SU-DHL-6 (cell line): Measurements from ENCODE around the gene ATE1.

Source experiments
- H2AFZ ChIP-seq: fragments of 200-600 bp; sonication (generic); 2 replicates; pipeline ENCODE4 v1.6.1; 2014; ENCODE audit warnings: low read depth, mild to moderate bottlenecking, moderate library complexity, mixed read lengths, antibody characterized with exemption, low read length; ENCODE audit not compliant: severe bottlenecking
- H3F3A ChIP-seq: fragments of 200-600 bp; shearing (Covaris generic); 2 replicates; pipeline ENCODE4 v1.6.0; 2016; ENCODE audit warnings: antibody characterized with exemption, mild to moderate bottlenecking; ENCODE audit not compliant: insufficient read depth
- H3K27ac ChIP-seq: fragments of 200-600 bp; sonication (generic); 2 replicates; pipeline ENCODE4 v1.5.1; 2016; ENCODE audit warnings: low read depth, mild to moderate bottlenecking, low read length, moderate library complexity, mixed read lengths
- H3K27me3 ChIP-seq: fragments of 200-600 bp; sonication (generic), shearing (Covaris generic); 2 replicates; pipeline ENCODE4 v1.6.0; 2014; ENCODE audit warnings: mild to moderate bottlenecking, low read length
- H3K36me3 ChIP-seq: fragments of 200-600 bp; sonication (generic); 2 replicates; pipeline ENCODE4 v1.6.1; 2014; ENCODE audit warnings: mild to moderate bottlenecking, low read length, mixed read lengths
- H3K4me2 ChIP-seq: fragments of 300-600, 200-600 bp; shearing (Covaris generic), sonication (generic); 2 replicates; pipeline ENCODE4 v1.6.0; 2014; ENCODE audit warnings: low read length, low read depth, mild to moderate bottlenecking; ENCODE audit not compliant: poor library complexity, severe bottlenecking
- H3K4me3 ChIP-seq: fragments of 200-600 bp; sonication (generic); 2 replicates; pipeline ENCODE4 v1.5.1; 2014; ENCODE audit warnings: antibody characterized with exemption, low read length, mild to moderate bottlenecking, mixed read lengths; ENCODE audit not compliant: insufficient read depth, poor library complexity, severe bottlenecking
- H3K79me2 ChIP-seq: fragments of 200-600 bp; sonication (generic); 2 replicates; pipeline ENCODE4 v1.6.1; 2014; ENCODE audit warnings: mild to moderate bottlenecking, low read length, moderate library complexity; ENCODE audit not compliant: insufficient read depth
- H3K9ac ChIP-seq: fragments of 200-600 bp; sonication (generic); 2 replicates; pipeline ENCODE4 v1.7.0; 2014; ENCODE audit warnings: mild to moderate bottlenecking, low read length
- H3K9me2 ChIP-seq: fragments of 200-600 bp; sonication (generic); replicated peaks from 2 replicates; pipeline ENCODE4 v1.6.1; 2014; ENCODE audit warnings: low read length; ENCODE audit not compliant: insufficient read depth
- H3K9me3 ChIP-seq: fragments of 200-600 bp; sonication (generic); 2 replicates; pipeline ENCODE4 v1.6.1; 2014; ENCODE audit warnings: low read length, mixed read lengths; ENCODE audit not compliant: insufficient read depth
- H4K20me1 ChIP-seq: fragments of 200-600 bp; sonication (generic); 2 replicates; pipeline ENCODE4 v1.6.1; 2014; ENCODE audit warnings: low read depth, mild to moderate bottlenecking, antibody characterized with exemption, low read length, moderate library complexity, mixed read lengths
- EZH2phosphoT487 ChIP-seq: fragments of 200-600 bp; sonication (generic), shearing (Covaris generic); conservative IDR thresholded peaks from 2 replicates; pipeline ENCODE4 v1.6.1; 2018; ENCODE audit warnings: mild to moderate bottlenecking, antibody characterized with exemption, low read length, moderate library complexity, mixed read lengths
- TF ChIP-seq, protein P1 (sequence below): fragments of 200-600 bp; sonication (generic); IDR thresholded peaks from one replicate; pipeline ENCODE4 v1.5.1; 2017; ENCODE audit warnings: antibody characterized with exemption, mild to moderate bottlenecking, low read length, moderate library complexity; ENCODE audit not compliant: insufficient read depth, poor library complexity, severe bottlenecking

ATE1 gene

DNA sequence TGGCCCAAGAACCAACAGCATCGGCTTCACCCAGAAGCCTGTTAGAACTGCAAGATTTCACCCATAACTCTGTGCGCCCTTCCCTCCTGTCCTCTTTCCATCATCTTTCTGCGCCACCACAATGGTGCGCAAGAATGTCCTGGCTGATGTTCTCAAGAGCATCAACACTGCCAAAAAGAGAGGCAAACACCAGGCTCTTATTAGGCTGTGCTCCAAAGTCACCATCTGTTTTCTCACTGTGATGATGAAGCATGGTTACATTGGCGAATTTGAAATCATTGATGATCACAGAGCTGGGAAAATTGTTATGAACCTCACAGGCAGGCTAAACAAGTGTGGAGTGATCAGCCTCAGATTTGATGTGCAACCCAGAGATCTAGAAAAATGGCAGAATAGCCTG lies 214.3 kb downstream of the ATE1 start:
- Histone ChIP-seq H3K27ac (no peak overlapping the region), H2AFZ (no peak overlapping the region), H3K27me3 (no peaks in the 10 kb centered on the region), H3K4me2 (no peak overlapping the region), H3K36me3 (no peaks in the 10 kb centered on the region), H3K9me3 (no peaks in the 10 kb centered on the region), H4K20me1 (no peaks in the 10 kb centered on the region), H3F3A (no peaks in the 10 kb centered on the region), H3K79me2 (no peaks in the 10 kb centered on the region), H3K9me2 (no peaks in the 10 kb centered on the region), H3K4me3 (no peak overlapping the region), H3K9ac (no peak overlapping the region)
- TF ChIP-seq EZH2phosphoT487: no peak
- TF ChIP-seq, protein P1, sequence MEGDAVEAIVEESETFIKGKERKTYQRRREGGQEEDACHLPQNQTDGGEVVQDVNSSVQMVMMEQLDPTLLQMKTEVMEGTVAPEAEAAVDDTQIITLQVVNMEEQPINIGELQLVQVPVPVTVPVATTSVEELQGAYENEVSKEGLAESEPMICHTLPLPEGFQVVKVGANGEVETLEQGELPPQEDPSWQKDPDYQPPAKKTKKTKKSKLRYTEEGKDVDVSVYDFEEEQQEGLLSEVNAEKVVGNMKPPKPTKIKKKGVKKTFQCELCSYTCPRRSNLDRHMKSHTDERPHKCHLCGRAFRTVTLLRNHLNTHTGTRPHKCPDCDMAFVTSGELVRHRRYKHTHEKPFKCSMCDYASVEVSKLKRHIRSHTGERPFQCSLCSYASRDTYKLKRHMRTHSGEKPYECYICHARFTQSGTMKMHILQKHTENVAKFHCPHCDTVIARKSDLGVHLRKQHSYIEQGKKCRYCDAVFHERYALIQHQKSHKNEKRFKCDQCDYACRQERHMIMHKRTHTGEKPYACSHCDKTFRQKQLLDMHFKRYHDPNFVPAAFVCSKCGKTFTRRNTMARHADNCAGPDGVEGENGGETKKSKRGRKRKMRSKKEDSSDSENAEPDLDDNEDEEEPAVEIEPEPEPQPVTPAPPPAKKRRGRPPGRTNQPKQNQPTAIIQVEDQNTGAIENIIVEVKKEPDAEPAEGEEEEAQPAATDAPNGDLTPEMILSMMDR: no peak

DNA sequence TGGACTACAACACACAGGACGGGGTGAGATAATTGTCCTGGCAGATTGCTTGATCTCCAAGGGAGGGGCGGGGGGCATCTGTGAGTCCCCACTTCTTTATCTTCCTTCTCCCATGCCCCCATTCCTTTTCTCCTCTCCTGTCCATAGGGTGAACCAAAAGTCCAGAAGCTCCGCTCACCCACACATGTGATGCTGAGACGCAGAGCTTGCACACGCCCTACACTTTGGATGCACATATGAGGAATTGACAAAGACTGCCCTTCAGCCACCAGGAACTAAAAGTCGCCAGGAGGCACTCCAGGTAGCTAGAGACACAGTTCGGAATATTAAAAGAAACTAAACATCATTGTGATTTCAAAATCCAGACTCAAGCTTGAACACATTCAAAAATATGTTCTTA lies 216.9 kb downstream of the ATE1 start:
- no peak for TF ChIP-seq EZH2phosphoT487
- TF ChIP-seq, protein P1: no peak
- H3K9me2 ChIP-seq: no peaks in the 10 kb centered on the region
- H3K9ac ChIP-seq: no peak overlapping the region
- H3K27me3 ChIP-seq: no peaks in the 10 kb centered on the region
- H3K36me3 ChIP-seq: no peaks in the 10 kb centered on the region
- no peaks in the 10 kb centered on the region for H3K9me3 ChIP-seq
- no peak overlapping the region for H3K4me3 ChIP-seq
- H2AFZ ChIP-seq: no peak overlapping the region
- no peaks in the 10 kb centered on the region for H3K79me2 ChIP-seq
- no peaks in the 10 kb centered on the region for H4K20me1 ChIP-seq
- no peak overlapping the region for H3K27ac ChIP-seq
- H3K4me2 ChIP-seq: no peak overlapping the region
- H3F3A ChIP-seq: no peaks in the 10 kb centered on the region

DNA sequence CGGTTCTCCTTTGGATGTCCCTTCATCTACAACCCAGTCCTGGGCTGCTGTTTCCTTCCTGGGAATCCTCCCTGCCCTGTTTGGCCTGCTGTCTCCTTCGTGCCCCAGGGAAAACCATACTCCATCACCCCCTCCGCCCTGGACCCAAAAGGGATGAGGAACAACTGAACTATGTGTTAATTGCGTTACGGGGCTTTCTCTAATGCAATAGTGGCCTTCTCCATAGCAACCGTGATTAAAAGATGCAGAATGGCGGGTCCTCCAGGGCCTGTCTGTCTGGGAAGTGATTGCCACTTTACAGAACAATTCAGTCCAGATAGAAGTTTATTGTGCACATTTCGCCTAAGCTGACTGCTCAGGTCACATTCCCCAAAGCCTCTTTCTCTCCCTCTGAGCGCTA lies 217.6 kb downstream of the ATE1 start:
- Histone ChIP-seq H3K9me3 (no peaks in the 10 kb centered on the region), H3F3A (no peaks in the 10 kb centered on the region), H4K20me1 (no peaks in the 10 kb centered on the region), H3K36me3 (no peaks in the 10 kb centered on the region), H3K9me2 (no peaks in the 10 kb centered on the region), H3K27ac (no peak overlapping the region), H3K9ac (no peak overlapping the region), H2AFZ (no peak overlapping the region), H3K4me2 (no peak overlapping the region), H3K4me3 (no peak overlapping the region), H3K27me3 (no peaks in the 10 kb centered on the region), H3K79me2 (no peaks in the 10 kb centered on the region)
- TF ChIP-seq EZH2phosphoT487: no peak
- TF ChIP-seq, protein P1: no peak
